ENCODE results near the gene CASS4.

GRCh38 chr20:56362833-56363413 lies 49.1 kb upstream of the CASS4 start:
- TF ChIP-seq, protein P1, sequence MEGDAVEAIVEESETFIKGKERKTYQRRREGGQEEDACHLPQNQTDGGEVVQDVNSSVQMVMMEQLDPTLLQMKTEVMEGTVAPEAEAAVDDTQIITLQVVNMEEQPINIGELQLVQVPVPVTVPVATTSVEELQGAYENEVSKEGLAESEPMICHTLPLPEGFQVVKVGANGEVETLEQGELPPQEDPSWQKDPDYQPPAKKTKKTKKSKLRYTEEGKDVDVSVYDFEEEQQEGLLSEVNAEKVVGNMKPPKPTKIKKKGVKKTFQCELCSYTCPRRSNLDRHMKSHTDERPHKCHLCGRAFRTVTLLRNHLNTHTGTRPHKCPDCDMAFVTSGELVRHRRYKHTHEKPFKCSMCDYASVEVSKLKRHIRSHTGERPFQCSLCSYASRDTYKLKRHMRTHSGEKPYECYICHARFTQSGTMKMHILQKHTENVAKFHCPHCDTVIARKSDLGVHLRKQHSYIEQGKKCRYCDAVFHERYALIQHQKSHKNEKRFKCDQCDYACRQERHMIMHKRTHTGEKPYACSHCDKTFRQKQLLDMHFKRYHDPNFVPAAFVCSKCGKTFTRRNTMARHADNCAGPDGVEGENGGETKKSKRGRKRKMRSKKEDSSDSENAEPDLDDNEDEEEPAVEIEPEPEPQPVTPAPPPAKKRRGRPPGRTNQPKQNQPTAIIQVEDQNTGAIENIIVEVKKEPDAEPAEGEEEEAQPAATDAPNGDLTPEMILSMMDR (IDR thresholded peaks at IDR 0.05) = no peak
- TF ChIP-seq EP300 (IDR thresholded peaks at IDR 0.05) (no peak), POLR2AphosphoS5 (IDR thresholded peaks at IDR 0.05) (no peak), POLR2A (IDR thresholded peaks at IDR 0.05) (no peak)

Data from gastroesophageal sphincter (tissue), 3 donors.